Measurements from ENCODE around the gene OR13C3. TPM values are rescaled to one million over a fixed set of nuclear protein-coding genes. Genes with fewer than 3 reads are reported as not detected.

OR13C3 gene
- total RNA-seq, 1 experiment from 2014 or later, result not detected

Other genes with a start within 250 kb of the OR13C3 start
- not detected in 2 replicates for gene OR13F1, start 32.6 kb downstream of the OR13C3 start, total RNA-seq (2014; rRNA removed; shearing (Covaris generic))
- gene OR13C4, start 9.6 kb downstream of the OR13C3 start, total RNA-seq (2014; rRNA removed; shearing (Covaris generic)), result not detected in 2 replicates
- gene OR13C8, start 32.3 kb upstream of the OR13C3 start, total RNA-seq (2014; rRNA removed; shearing (Covaris generic)), result not detected in 2 replicates
- gene OR13C5, start 62.6 kb upstream of the OR13C3 start, total RNA-seq (2014; rRNA removed; shearing (Covaris generic)), result not detected in 2 replicates
- not detected in 2 replicates for gene OR13C2, start 68.8 kb upstream of the OR13C3 start, total RNA-seq (2014; rRNA removed; shearing (Covaris generic))
- not detected in 2 replicates for gene OR13C9, start 81.3 kb upstream of the OR13C3 start, total RNA-seq (2014; rRNA removed; shearing (Covaris generic))
- not detected in 2 replicates for gene OR13D1, start 157.7 kb upstream of the OR13C3 start, total RNA-seq (2014; rRNA removed; shearing (Covaris generic))
- 16.0 and 17.9 TPM in 2 replicates for gene NIPSNAP3A, start 210.8 kb upstream of the OR13C3 start, total RNA-seq (2014; rRNA removed; shearing (Covaris generic))
- 0.69 and 1.3 TPM in 2 replicates for gene NIPSNAP3B, start 227.3 kb upstream of the OR13C3 start, total RNA-seq (2014; rRNA removed; shearing (Covaris generic))